Left renal pelvis (tissue), 4 donors: ENCODE results near the gene KREMEN2. TPM values are rescaled to one million over a fixed set of nuclear protein-coding genes. Genes with fewer than 3 reads are reported as not detected.

Experiments used
- DNase-seq, 4 donors: peaks; one replicate each; pipeline ENCODE4 v3.0.0-alpha.2; 2013; ENCODE audit warnings: low read depth in 4 of 4, low spot score in 3 of 4
- polyA plus RNA-seq, 4 donors: library from polyadenylated mRNA; unstranded; fragments of 120-200 nt; gene quantifications; one replicate each; pipeline ENCODE4 v1.2.1, GENCODE V29; 2013; ENCODE audit not compliant: insufficient read length in 4 of 4

KREMEN2 gene
- polyA plus RNA-seq, 4 donors: 1.4 to 2.2 (median 1.4) TPM; not detected in 1

DNA sequence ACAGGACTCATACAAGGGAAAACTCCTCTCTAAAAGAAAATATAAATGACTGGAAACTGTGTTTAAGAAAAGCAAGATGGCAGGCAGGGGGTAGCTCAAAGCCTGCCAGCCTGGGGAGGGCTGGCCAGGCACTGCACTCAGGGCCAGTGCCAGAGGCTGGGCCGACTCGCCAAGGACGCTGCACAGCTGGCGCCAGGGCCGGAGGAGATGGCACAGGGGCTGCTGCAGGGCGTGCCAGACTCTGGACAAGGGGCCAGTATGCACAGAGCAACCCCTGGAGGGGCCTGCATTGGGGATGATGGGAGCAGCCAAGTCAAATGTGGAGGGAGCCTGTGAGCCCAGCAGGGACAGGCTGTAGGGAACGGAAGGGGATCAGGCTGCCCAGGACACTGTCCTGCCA is 12.1 kb downstream of the KREMEN2 start:
- no peak for DNase-seq

DNA sequence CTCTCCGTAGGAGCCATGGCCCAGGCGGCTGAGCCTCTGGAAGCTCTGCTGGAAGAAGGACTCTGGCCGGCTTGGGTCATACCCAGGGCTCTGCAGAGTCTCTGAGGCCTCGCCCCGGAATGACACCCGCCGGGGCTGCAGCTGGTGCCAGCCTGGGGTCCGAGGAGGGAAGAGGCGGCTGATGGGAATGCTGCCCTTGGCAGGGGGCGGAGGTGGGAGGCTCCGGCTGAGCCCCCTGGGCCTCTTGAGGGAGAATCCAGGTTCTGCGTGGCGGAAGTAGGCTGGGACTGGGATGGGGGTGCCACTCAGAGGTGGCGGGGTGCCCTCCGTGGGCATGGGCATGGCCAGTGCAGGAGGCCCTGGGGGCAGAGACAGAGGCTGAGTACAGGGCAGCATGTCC is 12.6 kb downstream of the KREMEN2 start:
- no peak for DNase-seq

DNA sequence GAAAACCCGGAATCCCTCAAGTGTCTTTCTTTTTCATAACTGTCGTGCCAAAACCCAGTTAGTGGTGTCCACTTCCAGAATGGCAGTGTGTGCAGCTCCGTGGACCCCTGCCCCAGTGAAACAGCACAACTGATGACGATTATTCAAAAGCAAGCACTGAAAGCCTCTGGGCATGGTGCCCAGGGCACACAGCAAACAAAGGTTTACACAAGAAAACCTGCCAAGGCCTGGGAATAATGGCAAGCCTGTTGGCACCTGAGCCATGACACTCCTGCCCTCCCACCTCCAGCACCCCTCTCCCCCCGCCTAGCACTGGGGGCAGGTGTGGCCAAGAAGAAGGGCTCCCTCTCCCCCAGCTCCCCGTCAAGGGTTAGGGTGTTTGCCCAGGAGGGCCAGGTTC is 13.4 kb downstream of the KREMEN2 start:
- DNase-seq: no peak

DNA sequence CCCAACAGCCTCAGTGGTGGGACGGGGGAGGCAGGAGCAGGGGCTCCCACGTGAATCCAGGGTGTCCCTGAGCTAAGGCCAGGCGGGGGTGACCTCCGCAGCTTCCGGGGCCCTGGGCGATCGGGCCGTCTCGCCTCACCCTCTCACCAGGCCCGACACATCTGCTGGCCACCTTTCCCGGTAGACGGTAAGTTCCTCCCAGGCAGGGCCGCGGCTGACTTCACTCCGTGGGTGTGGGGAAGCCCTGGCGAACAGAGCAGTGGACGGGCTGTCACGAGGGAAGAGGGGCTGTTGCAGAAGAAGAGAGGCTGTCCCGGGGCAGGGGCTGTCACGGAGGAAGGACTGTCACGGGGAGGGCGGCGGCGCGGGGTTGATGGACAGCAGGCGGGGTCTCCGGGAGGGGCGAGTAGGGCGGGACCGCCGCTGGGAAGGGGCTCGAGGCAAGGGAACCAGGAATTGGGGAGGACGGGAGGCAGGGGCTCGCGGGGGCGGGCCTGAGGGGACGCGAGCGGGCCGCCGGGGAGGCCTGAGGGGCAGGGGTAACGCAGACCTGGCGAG is 15.7 kb downstream of the KREMEN2 start:
- no peak for DNase-seq

DNA sequence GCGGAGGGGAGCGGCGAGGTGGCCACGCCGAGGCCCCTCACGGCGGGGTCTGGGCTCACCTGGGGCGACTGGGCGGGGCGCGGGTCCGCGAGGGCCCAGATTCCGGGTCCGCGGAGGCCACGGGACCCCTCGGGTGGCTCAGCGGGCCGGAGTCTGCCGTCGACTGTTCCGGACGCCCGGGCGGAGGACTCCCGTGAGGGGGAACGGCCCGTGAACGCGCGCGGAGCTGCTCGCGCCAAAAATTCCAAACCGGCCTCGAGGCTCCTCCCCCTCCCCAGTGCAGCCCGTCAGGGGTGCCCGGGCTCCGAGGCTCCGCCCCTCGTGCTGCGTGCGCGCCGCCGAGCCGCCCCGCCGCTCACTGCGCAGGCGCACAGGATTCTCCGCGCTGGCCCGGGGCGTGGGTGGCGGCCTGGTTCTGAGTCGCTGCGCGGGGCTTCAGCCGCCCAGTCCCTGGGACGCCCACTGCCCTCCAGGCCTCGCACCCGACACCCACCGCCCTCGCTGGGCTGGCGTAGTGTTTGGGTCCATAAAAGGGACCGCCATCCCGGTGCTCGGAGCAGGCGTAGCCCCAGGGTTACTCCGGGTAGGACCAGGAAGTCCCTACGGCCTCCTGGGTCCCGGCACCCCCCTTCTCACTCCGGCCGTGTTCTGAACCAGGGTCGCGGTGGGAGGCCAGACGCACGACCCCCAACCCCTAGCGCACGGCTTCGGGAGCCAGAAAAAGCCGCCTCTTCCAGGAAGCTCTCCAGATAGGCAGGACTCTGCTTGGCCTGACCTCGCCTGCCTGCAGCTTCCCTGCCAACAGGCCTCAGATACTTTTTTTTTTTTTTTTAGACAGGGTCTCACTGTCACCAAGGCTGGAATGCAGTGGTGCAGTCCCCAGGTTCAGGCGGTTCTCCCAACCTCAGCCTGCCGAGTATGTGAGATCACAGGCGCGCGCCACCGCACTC is 16.4 kb downstream of the KREMEN2 start, which contains the start of gene PKMYT1:
Gene PKMYT1, minus strand, starts transcription at position 220 of the 950 bp plus-strand sequence. CDS start 789 bp downstream, outside the sequence.
- peak; percentile 73 to 83 (median 76) for DNase-seq

DNA sequence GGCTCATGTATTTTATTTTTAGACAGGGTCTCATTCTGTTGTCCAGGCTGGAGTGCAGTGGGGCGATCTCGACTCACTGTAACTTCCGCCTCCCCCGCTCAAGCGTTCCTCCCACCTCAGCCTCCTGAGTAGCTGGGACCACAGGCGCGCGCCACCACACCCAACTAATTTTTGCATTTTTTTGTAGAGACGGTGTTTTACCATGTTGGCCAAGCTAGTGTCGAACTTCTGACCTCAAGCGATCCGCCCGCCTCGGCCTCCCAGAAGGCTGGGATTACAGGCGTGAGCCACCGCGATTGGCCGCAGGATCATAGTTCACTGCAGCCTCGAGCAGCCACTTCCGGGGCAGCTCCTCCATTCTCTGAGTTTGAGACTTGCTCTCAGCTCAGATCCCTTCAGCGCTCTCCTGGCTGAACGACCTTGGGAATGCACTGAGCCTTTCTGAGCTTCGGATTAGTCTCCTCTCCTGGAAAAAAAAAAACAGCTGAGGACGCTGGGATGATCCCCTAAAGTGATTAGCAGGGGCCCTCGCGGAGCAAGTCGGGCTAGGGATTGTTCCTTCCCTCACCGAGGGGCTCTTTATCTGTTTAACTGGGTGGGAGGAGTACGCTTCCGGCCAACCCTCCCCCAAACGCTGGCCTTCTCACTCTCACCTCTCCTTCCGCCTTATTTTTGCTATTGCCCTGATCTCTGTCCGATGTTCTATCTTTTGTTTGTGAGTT is 17.3 kb downstream of the KREMEN2 start:
- DNase-seq: no peak

DNA sequence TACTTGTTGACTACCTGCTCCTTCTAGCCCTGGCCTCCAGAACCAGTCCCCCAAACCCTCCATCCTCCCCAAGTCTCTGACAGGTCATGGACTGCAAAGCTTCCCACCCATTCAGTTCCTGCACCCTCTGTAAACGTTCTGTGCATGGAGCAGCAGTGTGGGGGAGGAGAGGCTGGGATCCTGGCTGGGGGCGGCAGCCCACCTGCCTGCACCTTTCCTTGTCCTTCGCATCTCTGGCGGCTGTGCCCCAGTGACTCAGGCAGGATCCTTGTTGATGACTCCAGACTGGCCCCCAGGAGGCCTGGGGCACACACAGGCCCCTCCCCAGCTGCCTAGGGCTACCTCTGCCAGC is 17.8 kb downstream of the KREMEN2 start:
- DNase-seq: no peak

DNA sequence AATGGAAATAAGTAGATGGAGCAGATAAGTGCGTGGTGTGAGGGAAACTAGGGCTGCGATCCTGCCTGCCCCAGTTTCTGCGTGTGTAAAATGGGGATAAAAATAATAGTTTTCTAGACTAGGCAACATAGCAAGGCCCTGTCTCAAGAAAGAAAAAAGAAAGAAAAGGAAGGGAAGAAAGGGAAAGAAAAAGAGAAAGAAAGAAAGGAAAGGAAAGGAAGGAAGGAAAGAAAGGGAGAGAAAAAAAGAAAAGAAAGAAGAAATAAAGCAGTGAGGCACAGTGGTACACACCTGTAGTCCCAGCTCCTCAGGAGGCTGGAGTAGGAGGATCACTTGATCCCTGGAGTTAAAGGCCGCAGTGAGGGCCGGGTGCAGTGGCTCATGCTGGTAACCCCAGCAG is 18.3 kb downstream of the KREMEN2 start:
- no peak for DNase-seq

DNA sequence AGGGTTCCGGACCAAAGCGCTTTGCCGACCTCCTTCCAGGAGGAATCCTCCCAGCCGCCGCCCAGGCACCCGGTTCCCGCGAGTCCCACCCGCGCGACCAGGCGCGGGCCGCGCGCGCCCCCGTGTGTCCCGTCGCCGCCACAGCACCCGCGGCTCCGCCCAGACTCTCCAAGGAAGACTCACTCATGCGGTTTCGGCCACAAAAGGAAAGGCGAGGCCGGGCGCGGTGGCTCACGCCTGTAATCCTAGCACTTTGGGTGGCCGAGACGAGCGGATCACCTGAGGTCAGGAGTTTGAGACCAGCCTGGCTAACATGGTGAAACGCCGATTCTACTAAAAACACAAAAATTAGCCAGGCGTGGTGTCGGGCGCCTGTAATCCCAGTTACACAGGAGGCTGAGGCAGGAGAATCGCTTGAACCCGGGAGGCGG is 19.6 kb downstream of the KREMEN2 start:
- peak in 1 of 4 donors; percentile 59 for DNase-seq

DNA sequence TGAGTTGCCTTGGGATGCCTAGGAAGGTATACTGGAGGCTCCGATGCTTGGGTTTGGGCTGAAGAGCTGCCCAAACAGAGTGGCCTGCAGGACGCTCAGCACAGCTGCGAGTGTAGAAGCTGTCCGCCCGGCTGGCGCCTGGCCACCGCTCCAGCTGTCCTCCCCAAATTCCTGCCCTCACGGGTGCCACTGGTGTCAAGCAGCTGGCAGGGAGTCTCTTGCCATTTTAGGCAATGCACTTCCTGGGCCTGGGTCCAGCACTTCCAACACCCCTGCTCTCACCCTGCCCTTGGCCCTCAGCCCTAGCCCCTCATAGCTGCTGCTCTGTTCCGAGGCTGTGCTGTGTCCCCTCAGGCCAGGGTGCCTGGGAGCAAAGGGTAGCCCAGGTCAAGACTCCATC is 21.4 kb downstream of the KREMEN2 start:
- no peak for DNase-seq

DNA sequence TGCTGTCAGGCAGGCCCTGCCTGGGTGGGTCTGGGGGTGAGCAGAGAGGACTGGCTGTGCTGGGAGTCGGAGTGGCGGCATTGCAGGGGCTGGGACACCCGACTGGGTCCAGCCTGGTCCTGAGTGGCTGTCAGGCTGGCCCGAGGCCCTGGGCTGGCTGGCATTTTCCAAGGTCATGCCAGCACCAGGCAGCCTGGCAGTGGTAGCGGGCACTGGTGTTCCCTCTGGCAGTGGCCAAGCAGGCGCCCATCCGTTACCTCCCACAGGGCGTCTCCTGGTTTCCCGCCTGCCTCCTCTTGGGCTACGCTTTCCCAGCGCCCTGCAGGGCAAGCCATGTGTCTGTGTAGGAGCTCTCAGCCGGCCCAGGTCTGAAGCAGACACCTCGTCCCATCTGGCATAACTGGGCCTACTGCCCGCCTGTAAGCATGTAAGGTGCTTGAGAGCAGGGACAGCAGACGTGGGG is 21.8 kb downstream of the KREMEN2 start:
- DNase-seq: no peak

DNA sequence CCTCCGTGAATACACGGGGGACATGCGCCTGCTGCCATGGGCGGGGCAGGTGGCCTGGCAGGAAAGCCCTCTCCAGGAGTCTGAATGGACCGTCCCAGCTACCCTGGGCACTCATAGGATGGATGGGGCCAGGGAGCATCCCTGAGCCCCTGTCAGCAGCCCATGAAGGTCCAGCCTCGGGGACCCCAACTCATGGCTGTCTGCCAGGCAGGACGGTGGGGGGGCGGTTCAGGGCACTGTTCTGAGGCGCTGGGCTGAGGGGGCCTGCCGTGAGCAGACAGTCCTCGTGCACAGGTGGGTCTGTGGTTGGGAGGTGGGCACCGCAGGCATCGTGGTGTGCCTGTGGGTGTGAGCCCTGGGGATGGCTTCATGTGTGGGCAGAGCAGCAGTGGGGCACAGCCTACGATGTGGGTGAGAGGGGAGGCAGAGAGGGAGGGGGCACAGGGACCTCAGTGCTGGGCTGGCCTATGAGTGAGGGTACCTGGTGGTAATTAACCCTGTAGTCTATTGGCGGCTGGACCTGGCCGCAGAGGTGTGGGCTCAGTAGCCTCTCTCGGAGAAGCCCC is 22.6 kb downstream of the KREMEN2 start:
- no peak for DNase-seq

DNA sequence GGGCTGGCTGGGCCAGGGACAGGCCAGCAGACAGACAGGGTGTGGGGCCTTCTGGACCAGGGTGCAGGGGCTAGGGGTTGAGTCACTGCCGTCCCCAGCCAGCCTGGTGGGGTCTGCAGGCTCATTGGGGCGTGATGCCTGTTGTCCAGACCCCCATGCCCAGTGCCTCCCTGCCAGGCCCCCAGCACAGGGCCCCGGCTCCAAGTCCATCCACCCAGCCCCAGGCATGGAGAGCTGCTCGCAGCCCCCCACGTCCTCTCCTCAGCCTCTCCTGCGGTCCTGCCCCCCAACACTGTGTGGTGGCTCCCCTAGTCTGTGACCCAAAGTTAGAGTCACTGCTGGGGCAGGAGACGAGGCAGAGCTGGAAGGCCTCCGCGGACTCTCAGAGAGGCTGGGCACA is 23.2 kb downstream of the KREMEN2 start:
- no peak for DNase-seq

DNA sequence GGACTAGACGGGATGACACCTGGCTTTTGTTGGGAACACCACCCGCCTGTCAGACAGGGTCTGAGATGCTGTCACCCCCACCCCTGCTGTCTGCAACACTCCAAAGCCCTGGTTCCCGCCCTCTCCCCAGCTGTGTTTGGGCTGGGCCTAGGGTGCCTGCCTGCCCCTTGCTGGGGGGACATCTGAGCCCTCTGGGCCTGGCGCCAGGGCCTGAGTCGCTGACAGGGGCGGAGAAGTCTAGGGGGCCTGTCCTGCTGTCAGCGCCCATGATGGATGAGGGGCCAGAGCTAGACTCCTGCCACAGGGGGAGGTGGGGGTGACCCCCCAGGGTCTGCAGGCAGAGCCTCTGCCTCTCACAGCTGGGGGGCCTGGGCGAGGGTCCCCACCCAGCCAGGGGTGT is 23.8 kb downstream of the KREMEN2 start:
- no peak for DNase-seq

DNA sequence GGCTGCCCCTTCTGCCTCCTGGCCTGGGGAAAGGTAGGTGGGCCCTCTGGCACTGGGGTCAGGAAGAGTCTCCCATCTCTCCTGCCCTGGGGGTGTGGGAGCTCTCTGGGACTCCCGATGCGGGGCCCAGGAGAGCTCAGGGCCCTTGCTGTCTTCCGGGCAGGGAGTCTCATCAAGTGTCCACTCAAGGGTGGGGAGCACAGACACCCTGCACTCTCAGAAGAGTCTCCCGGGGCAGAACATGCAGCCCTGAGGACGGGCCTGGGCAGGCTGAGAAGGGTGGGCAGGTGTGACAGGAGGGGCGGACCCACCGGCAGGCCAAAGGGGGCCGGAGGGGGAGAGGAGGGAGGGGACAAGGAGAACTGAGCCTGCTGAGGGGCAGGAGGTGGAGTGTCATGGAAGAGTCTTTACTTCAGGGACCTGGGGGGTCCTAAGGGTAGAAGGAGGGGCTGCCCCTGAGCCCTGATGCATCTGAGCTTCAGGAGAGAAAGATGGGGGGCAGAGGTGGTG is 24.6 kb downstream of the KREMEN2 start:
- DNase-seq: no peak

DNA sequence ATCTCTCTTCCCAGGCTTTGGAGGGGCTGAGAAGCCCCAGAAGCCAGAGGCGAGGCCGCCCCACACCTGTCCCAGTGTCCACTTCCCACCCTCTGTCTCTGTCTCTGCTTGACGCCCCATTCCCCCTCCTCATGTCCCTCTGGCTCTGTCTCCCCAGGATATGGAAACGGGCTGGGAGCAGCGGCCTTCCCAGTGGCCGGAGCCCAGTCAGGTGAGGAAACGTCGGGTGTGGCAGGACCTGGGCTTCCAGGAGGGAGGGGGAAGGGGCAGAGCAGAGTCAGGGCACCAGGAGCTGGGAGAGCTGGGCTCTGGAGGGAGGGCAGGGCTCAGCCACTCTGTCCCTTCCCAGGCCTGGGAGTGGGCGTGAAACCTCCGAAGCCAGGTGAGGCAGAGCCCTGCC is 26.8 kb downstream of the KREMEN2 start:
- DNase-seq: no peak

DNA sequence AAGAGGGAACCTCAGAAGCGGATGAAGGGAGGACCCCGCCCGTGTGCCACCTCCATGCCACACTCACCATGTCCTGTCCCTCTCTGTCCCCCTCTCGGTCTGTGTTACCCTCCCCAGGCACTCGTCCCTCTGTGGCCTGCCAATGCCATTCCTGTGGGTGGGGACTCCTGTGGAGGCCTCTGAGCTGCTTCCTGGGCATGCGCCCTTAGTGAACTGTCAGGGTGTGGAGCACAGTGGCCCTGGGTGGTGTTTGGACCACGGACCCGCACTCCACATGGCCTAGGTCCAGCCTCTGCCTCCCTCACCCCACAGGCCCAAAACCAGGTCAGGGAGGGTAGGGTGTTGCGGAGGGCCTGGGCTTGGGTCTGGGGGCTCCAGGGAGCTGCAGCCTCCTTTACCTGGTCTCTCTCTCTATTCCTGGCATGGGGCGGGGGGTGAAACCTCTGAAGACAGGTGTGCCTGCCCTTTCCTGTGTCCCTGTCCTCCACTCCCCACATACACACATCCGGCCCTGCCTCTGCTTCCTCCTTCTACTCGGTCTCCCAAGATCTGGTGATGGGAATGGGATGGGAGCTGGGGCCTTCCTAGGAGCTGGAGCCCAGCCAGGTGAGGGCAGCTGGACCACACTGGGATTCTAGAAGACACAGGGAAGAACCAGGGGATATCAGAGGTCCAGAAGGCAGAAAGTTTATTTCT is 27.6 kb downstream of the KREMEN2 start:
- DNase-seq: no peak

DNA sequence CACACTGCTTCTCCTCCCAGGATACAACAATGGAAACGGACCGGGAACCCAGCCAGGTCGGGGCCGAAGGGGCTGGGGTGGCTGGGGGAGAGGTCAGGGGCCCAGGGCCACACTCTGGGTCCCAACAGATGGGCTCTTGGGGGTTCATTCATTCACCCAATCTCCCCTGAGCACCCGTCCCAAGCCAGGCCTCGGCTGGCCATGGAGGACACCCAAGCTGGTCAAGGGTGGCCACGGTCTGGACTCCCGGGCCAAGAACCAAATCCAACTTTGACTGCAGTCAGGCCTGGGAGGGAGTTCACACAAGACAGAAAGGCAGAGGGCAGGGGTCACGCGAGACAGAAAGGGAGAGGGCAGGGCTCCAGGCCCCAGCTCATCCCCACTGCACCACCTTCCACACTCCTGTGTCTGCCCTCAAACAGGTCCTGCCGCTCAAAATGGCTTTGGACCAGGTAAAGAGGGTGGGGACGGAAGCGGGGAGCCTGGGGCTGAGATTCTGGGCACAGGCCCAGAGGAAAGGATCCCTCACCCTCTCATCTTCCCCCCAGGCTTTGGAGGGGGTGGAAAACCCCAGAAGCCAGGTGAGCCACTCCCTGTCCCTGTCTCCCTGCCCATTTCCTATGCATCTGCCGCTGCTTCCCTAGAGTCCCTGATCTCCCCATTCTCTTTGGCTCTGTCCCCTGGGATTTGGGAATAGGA is 28.5 kb downstream of the KREMEN2 start:
- DNase-seq: no peak

DNA sequence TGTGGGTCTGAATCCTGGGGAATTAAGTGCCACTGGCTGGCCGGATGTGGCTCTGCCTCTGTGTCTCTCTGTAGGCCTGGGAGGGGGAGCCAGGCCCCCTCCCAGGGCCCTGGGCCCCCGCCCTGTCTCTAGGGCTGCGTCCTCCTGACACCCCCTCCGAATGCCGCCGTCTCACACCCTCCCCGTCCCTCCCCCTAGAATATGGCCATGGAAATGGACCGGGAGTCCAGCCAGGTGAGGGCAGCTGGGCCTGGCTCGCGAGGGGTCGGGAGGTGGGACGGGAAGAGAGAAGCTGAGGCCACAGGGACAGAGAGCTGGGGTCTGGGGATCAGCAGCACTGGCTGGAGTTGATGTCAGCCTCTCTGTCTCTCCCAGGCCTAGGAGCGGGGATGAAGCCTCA is 32.2 kb downstream of the KREMEN2 start:
- no peak for DNase-seq

DNA sequence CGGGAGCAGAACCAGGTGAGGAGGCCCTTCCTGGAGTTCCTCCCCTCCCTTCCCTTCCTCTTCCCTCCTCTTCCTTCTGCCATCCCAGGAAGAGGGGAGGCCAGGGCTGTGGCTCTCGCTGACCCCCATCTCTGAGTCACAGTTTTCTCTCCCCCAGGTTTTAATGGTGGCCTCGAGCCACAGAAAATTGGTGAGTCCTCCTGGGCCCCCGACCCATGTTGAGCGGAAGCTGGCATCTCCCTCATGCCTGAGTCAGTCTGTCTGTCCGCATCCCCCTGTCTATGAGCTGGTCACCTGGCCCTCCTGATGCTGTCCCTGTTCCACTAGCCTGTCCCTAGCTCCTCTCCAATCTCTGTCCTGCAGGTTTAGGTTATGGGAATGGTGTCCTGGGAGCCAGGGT is 35.9 kb downstream of the KREMEN2 start:
- no peak for DNase-seq
